Colon (tissue), 2 donors: ENCODE results near the gene ZNF785.
"Not testable (repeated sequence)": the region's sequence is repeated elsewhere in the genome, so short reads cannot be mapped to it uniquely, and the experiment has no call there.

ENCODE experiments used
- FAIRE-seq: peaks from 2 replicates; lab custom pipeline; 2012; peaks lifted over from hg19 to GRCh38; lab: Jason Lieb, UNC
- donor health status: control.
- donor health status: control.

Gene ZNF785

DNA sequence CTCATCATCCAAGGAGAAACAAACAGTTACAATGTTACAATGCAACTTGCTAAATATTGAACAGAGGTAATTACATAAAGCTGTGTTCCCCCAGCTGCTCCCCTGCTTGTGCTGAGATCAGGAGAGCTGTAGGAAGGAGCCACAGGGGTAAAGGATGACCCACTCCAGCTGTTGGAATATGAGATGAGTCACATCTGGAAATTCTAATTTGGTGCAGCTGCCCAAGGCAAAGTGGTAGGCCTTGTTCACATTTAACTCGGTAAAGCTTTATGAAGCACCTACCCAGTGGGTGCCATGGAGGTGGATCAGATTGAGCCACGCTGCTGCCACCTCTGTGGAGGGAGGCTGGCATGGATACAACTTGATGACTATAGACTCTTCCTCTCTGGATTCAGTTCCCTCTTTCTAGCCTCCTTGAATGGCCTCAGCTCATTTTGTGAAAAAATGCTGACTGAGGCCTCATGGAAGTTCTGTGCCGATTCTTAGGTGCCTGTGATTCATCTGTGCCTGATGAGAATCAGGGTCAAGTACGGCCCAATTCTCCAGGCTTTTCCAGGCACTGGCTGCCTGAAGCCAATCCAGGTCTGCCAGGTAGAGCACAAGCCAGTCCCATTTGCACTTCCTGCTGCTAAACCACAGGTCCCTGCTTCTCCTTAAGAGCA is 17.2 kb upstream of the ZNF785 start:
- FAIRE-seq: no peak

- no peak for FAIRE-seq
Observed at GRCh38 chr16:30601966-30602365, 16.5 kb upstream of the ZNF785 start.

DNA sequence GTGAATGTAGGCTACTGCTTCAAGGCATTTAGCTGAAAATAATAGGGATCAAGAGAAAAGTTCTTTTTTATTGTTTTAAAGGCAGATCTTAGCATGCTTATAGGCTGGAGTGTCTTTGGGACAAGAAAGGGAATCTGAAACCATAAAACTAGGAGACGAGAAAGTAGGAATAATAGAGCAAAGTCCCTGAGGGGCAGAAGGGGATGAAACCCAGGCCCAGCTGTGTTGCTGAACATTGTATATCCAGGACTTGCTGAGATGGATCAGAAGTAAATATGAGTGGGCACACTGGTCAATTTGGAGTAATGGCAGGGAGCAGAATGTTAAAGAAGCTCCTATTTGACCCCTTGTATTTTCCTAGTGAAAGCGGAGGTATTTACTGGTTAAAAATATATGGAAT is 15.4 kb upstream of the ZNF785 start:
- FAIRE-seq: no peak

DNA sequence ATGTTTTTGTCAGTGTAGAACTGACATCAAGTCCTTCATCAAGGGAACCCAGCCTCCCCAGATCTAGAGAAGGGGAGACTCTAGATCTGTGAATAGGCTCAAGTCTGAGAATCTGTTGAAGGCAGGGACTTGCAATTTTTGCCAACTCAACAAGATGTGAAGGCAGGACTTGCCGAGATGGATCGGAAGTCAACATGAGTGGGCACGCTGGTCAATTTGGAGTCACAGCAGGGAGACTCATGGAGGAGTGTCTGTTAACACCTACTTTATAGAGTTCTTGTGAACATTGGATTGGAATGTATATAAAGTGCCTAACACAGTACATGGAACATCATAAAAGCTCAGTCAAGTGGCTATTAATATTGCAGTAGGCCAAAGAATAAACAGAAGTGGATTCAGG is 14.7 kb upstream of the ZNF785 start:
- FAIRE-seq: no peak

DNA sequence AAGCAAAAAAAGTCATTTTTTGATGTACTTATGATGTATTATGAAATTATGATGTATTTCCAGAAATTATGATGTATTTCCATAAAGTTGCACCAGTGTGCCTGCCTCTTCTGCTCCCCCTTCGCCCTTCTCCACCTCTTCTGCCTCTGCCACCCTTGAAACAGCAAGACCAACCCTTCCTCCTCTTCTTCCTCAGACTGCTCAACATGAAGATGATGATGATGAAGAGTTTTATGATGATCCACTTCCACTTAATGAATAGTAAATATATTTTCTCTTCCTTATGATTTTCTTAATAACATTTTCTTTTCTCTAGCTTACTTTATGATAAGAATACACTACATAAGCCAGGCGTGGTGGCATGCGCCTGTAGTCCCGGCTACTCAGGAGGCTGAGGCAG is 7.4 kb upstream of the ZNF785 start:
- FAIRE-seq: no peak

- not testable (repeated sequence) for FAIRE-seq
Observed at GRCh38 chr16:30590869-30591268, 5.4 kb upstream of the ZNF785 start.

DNA sequence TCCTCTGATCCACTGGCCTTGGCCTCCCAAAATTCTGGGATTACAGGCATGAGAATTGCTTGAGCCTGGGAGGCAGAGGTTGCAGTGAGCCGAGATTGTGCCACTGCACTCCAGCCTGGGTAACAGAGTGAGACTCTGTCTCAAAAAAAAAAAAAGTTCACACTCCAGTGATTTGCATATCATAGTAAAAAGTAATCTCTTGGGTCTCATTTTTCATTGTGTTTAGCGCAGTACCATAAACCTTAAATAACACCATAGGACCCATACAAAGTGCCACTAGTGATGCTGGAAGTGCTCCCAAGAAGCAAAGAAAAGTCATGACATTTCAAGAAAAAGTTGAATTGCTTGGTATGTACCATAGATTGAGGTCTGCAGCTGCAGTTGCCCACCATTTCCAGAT is 4.1 kb upstream of the ZNF785 start:
- not testable (repeated sequence) for FAIRE-seq

DNA sequence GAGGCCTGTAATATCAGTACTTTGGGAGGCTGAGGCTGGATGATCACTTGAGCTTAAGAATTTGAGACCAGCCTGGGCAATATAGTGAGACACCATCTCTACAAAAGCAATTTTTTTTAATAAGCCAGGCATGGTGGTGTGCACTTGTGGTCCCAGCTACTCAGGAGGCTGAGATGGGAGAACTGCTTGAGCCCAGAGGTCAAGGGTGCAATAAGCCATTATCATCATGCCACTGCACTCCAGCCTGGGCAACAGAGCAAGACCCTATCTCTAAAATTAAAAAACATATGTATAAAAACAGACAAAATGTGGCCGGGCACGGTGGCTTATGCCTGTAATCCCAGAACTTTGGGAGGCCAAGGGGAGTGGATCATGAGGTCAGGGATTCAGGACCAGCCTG is 3.2 kb upstream of the ZNF785 start:
- no peak for FAIRE-seq

GRCh38 chr16:30585022-30585399 is 486 bp downstream of the ZNF785 start:
- no peak for FAIRE-seq

DNA sequence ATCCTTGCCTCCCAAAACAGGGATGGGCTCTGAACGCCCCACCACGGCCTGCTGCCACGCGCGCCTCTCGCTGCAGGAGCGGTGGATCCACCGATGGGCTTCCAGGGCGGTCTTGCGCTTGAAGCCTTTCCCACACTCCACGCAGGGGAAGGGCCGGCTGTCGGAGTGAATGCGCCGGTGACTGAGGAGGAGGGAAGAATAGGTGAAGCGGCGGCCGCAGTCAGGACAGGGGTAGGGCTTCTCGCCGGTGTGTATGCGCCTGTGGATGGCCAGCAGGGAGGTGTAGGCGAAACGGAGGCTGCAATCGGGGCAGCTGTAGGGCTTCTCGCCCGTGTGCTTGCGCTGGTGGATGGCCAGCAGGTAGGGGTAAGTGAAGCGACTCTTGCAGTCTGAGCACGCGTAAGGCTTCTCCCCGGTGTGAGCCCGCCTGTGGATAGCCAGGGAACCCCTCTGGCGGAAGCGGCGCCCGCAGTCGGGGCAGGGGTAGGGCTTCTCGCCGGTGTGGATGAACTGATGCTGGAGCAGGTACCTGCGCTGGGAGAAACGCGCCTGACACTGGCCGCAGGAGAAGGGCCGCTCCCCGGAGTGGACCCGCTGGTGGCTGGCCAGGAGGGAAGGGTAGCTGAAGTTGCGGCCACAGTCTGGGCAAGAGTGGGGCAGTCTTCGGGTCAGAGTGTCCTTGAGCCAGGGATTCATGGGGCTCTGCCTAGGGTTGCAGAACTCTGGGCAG is 2.7 kb downstream of the ZNF785 start:
- FAIRE-seq: no peak

DNA sequence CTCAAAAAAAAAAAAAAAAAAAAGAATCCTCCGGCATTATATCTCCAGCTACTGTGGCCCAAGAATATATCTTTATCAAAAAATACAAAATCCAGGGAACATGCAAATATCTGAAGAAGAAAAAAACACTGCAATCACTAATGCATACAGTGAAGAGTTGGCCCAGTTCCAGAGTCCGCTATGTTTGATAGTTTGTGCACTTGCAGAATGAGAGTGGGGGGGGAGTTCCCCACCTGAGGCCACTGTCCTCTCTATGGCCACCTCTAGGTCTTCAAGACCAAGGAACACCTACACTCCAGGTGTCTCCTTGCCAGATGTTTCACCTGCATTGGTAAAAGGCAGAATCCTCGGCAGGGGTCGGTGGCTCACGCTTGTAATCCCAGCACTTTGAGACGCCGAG is 4.0 kb downstream of the ZNF785 start:
- FAIRE-seq: no peak

DNA sequence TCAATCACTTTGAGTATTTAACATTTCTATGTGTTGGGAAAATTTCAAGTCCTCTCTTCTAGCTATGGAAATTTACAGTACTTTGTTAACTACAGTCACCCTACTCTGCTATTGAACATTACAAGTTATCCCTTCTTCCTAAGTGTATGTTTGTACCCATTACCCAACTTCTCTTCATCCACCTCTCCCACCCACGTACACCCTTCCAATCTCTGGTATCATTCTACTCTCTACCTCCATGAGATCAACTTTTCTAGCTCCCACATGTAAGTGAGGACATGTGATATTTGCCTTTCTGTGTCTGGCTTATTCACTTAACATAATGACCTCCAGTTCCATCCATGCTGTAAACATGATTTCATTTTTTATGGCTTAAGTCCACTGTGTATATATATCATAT is 10.8 kb downstream of the ZNF785 start:
- FAIRE-seq: no peak

DNA sequence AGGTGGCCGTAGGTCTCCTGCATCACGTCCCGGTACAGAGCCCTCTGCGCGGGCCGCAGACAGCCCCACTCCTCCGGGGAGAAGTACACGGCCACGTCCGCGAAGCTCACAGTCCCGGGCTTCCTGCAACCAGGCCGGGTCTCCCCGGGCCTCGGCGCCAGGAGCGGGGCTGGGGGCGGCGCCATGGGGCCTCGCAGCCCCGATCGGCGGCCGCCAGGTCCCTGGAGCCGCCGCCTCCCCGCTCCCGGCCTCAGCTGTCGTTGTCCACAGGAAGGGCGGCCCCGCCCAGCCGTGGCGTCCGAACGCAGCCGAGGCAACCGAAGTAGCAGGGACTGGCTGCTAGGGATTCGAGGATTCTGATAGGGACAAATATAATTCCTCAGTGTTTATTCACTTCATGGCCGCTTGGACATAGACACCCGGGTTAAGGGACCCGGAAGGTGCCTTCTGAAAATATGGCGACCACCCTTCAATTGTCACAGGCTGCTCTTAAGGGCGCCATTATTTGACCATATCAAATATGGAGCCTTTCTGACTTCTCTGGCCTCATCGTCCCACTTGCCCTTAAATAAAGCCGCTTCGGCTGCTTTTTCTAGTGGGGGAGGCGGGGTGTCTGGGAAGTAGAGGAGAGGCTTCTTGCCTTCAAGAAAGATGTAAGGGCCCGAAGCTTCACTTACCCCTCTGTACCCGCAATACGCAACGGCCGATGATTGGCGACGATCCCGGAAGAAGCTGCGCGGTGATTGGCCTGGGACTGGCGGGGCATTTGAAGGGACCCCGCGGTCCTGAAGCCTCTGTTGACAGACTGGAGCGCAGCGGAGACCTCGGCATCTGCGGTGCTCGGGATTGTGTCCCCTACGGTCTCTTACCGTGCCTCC is 13.8 kb downstream of the ZNF785 start, which contains the start of gene ZNF688:
ZNF688 (minus strand) TSS at position 270 of the 878 bp plus-strand sequence; CDS start at position 185, 85 bp downstream.
- no peak for FAIRE-seq

GRCh38 chr16:30570636-30571444 is 14.7 kb downstream of the ZNF785 start:
- FAIRE-seq: no peak

DNA sequence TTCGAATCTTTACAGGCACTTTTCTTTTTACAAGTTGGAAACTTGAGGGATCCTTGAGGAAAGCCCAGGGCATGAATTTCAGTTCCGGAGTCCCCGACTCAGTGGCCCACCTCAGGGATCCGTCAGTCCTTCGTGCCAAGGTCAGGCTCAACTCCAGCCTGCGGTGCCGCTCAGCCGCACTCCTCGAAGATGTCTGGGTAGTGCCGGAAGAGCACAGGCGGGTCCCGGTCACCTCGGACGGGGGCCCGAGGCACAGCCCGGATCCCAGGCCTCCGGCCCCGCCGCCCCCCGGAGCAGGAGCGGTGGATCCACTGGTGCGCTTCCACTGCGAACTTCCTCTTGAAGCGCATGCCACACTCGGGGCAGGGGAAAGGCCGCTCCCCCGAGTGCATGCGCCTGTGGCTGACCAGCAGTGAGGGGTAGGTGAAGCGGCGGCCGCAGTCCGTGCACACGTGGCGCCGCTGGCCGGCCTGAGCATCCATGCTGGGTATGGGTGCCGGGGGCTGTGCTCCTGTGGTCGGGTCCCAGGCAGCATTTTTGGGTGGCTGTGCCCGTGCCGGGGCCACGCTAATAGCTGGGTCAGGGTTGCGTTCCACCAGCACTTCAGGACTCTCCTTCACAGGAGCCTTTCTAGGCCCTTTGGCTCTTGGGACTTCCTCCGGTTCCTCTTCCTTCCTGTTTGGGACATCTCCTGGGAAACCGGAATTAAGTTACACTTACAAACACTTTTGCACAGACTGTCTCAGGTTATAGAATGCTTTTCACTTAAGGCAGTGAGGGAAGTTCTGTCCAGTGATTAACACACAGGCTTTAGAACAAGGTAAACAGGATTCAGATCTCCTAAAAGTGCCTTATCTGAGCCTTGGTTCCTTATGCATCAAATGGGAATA is 15.5 kb downstream of the ZNF785 start:
- no peak for FAIRE-seq

DNA sequence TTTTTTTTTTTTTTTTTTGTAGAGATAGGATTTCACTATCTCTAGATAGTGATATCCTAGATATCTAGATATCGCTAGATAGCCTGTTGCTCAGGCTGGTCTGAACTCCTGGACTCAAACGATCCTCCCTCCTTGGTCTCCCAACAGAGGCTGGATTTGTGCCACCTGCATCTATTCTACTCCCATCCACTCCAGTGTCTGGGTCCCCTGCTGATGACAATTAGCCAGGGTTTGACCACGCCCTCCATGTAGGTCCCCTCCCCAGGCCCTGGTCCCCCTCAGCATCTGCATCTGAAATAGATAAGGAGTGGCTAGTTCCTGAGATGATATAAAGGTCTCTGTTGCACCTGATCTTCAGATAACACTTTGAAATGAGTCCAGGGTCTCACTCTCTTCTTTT is 16.2 kb downstream of the ZNF785 start:
- no peak for FAIRE-seq

DNA sequence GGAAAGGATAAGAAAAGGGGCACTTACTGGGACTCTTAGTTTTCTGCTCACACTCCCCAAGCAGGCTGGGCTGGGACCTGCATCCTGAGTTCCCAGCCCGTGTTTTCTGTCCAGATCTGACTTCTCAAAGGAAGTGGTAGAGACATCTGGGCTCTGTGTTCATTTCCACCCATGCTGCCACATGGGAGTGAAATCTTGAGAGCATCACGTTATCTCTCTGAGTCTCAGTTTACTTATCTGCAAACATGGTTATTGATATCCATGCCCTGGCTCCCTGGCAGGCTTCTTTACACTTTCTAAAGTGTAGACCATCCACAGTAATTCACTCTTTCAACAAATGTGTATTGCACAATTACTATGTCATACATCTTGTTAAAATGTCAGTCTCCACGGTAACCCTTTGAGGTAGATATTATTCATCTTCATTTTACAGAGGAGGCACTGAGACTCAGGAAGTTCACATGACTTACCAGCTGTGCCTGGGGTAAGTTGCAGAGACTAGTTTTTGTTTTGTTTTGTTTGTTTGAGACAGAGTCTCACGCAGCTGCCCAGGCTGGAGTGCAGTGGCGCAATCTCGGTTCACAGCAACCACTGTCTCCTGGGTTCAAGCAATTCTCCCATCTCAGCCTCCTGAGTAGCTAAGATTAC is 17.4 kb downstream of the ZNF785 start:
- no peak for FAIRE-seq

- FAIRE-seq: no peak
Observed at GRCh38 chr16:30567160-30567990, 18.1 kb downstream of the ZNF785 start.

GRCh38 chr16:30566531-30566930 is 19.0 kb downstream of the ZNF785 start:
- no peak for FAIRE-seq

DNA sequence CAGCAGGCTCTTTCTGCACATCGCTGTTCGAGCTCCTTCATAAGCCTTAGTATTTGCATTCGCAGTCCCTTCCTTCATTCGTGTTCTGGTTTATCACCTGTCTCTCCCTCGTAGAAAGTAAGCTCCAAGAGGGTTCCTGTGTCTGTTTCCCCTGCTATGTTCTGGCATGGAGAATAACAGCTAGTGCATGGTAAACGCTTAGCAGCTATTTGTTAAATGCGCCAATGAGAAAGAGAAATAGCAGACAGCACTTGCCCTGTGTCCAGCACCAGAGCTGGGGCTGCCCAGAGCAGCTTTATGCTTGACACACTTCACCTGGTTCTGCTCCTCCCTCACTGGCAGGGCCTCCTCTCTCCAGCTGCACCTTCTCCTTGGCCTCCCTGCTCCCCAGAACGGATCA is 19.5 kb downstream of the ZNF785 start:
- no peak for FAIRE-seq
